Activated CD8-positive, alpha-beta T cell treated with anti-CD3 and anti-CD28 coated beads, Interleukin-2, amount 10 ng/mL, durations not matched to agents 7 days and 5 days (primary cell): ENCODE measurements around the gene EMP1. TPM values are rescaled to one million over a fixed set of nuclear protein-coding genes. Genes with fewer than 3 reads are reported as not detected.

Experiments used
- ATAC-seq: fragments of 150-1000 bp; cut with Tn5 transposase; one replicate; pipeline ENCODE4 v1.10.0; 2021; ENCODE audit warnings: moderate library complexity
- CTCF ChIA-PET: fragments of 350-600 bp; sonication (Branson Sonifier 250); formaldehyde crosslinking; loops from one replicate; lab custom pipeline; 2021; ENCODE audit warnings: antibody characterized with exemption; lab: Charles Lee
- POLR2A ChIA-PET: fragments of 350-600 bp; sonication (Branson Sonifier 250); formaldehyde crosslinking; loops from one replicate; lab custom pipeline; 2021; ENCODE audit warnings: antibody characterized with exemption; lab: Charles Lee
- DNase-seq: peaks from one replicate; pipeline ENCODE4 v3.0.0-alpha.2; 2020
- H3K27ac Mint-ChIP-seq: one replicate; pipeline ENCODE4 v1.8.0; 2021; ENCODE audit warnings: mild to moderate bottlenecking, mixed read lengths
- H3K27me3 Mint-ChIP-seq: one replicate; pipeline ENCODE4 v1.8.0; 2021; ENCODE audit warnings: low read depth, mixed read lengths
- H3K36me3 Mint-ChIP-seq: one replicate; pipeline ENCODE4 v1.8.0; 2021; ENCODE audit warnings: low read depth, mixed read lengths
- H3K4me1 Mint-ChIP-seq: one replicate; pipeline ENCODE4 v1.8.0; 2021; ENCODE audit warnings: low read depth, mixed read lengths
- H3K4me3 Mint-ChIP-seq: one replicate; pipeline ENCODE4 v1.8.0; 2021; ENCODE audit warnings: mild to moderate bottlenecking, mixed read lengths
- H3K9me3 Mint-ChIP-seq: one replicate; pipeline ENCODE4 v1.8.0; 2022; ENCODE audit warnings: mixed read lengths; ENCODE audit not compliant: insufficient read depth
- total RNA-seq, 2 experiments: library from RNA; stranded (reverse); gene quantifications; one replicate each; pipeline ENCODE4 v1.2.3, GENCODE V29; 2021

Gene EMP1
- total RNA-seq, 2 experiments from 2014 or later = 4.4 to 7.6 TPM

DNA sequence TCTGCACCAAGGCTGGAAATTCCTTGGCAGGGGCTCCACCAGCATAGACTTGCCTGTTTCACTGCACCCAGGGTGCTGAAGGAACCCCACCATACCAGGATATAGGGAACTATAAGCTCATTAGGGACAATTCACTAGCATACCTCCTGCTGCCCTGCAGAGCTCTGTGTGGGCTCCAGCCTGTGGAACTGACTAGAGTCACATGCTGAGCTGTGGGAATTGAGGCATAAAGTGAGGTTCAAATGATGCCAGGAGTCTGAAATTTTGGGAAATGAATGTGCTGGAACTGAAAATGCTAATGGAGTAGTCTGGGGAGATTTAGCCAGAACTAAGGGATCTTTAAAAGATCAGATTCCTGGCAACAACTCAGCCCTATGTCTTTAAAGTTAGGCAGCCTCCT, 7.3 kb upstream of the EMP1 start:
- H3K27me3 Mint-ChIP-seq = peaks cover 44% of the 10 kb centered on the region
- DNase-seq (no peak), ATAC-seq (no peak)
- H3K4me1 Mint-ChIP-seq = no peaks in the 10 kb centered on the region
- H3K27ac Mint-ChIP-seq = no peak overlapping the region
- H3K9me3 Mint-ChIP-seq = no peaks in the 10 kb centered on the region
- H3K4me3 Mint-ChIP-seq = no peak overlapping the region
- H3K36me3 Mint-ChIP-seq = no peaks in the 10 kb centered on the region
- POLR2A ChIA-PET = no interaction called here
- CTCF ChIA-PET = interaction anchor here (1.1 kb wide), 1 partner anchor 10 kb away, joined by 3 read pairs; no protein-coding TSS in a partner anchor

DNA sequence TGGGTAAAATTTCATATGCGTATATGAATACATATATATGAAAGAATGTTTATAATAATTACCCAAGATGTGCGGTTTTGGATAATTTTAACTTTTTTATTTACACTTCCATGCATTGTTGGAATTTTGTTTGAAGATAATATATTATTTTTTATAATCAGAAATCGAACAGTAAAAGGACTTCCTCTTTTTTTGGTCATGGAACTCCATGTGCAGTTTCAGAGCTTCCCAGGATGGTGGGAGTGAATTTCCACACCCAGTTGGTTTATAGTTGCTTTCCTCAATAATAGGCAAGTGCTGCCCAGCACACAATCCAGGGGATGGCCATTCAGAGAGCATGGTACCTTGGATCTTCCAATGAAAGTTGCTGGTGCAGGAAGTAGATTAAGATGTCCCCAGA, 6.3 kb upstream of the EMP1 start:
- Mint-ChIP-seq H3K27me3 (peaks cover 44% of the 10 kb centered on the region), H3K9me3 (no peaks in the 10 kb centered on the region), H3K36me3 (no peaks in the 10 kb centered on the region), H3K4me3 (no peak overlapping the region), H3K27ac (no peak overlapping the region), H3K4me1 (peaks cover 6% of the 10 kb centered on the region)
- ATAC-seq (no peak), DNase-seq (no peak)
- POLR2A ChIA-PET = no interaction called here
- CTCF ChIA-PET = interaction anchor here (0.8 to 2.1 kb wide), 2 partner anchors 12 to 22 kb away, joined by 3 to 12 read pairs; no protein-coding TSS in a partner anchor

DNA sequence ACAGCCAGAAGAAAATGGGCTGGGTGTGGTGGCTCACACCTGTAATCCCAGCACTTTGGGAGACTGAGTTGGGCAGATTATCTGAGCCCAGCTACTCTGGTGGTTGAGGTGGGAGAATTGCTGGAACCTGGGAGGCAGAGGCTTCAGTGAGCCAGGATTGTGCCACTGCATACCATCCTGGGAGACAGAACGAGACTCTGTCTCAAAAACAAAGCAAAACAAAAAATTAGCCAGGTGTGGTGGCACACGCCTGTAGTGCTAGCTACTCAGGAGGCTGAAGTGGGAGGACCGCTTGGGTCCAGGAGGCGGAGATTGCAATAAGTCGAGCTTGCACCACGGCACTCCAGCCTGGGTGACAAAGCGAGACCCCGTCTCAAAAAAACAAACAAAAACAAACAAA, 3.8 kb upstream of the EMP1 start:
- DNase-seq = no peak
- no peaks in the 10 kb centered on the region for H3K36me3 Mint-ChIP-seq
- no peak overlapping the region for H3K4me3 Mint-ChIP-seq
- no peak for ATAC-seq
- CTCF ChIA-PET = interaction anchor here (1.0 to 2.5 kb wide), 3 partner anchors 13 to 20 kb away, joined by 3 to 12 read pairs (median 4); no protein-coding TSS in a partner anchor
- no peak overlapping the region for H3K27ac Mint-ChIP-seq
- H3K27me3 Mint-ChIP-seq = peaks cover 45% of the 10 kb centered on the region
- peaks cover 29% of the 10 kb centered on the region for H3K4me1 Mint-ChIP-seq
- H3K9me3 Mint-ChIP-seq = no peaks in the 10 kb centered on the region
- POLR2A ChIA-PET = no interaction called here

DNA sequence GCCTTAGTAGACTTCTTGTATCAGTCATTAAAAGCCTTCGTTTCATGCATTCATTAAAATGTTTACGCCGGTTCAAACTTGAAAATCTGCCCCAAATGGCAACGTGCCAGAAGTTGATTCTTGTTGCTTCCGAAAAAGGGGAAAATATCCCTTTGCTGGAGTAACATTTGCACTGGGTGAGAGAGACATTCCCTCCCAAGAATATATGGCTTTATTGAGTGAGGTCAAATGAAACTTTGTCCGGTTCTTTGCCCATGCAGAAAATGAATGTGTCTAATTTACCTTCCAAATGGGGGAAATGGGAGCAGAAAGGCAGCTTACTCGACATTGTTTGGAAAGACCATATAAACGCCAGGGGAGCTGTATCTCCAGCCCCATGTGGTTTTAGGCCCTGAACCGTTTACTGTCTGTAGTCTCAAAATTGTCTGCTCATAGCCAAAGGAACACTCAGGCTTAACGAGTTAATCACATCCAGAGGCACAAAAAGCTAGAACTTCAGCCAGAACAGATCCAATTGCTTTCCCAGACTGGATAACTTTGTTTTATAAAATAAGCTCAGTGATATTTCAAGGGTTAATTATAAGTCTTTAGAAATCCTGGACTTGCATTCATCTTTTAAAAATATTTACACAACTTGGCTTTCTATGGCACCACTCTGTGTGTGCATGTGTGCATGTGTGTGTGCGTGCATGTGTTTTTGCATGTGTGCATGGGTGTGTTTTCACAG, 2.9 kb upstream of the EMP1 start:
- Mint-ChIP-seq H3K4me1 (peaks cover 32% of the 10 kb centered on the region), H3K27ac (no peak overlapping the region), H3K36me3 (no peaks in the 10 kb centered on the region)

DNA sequence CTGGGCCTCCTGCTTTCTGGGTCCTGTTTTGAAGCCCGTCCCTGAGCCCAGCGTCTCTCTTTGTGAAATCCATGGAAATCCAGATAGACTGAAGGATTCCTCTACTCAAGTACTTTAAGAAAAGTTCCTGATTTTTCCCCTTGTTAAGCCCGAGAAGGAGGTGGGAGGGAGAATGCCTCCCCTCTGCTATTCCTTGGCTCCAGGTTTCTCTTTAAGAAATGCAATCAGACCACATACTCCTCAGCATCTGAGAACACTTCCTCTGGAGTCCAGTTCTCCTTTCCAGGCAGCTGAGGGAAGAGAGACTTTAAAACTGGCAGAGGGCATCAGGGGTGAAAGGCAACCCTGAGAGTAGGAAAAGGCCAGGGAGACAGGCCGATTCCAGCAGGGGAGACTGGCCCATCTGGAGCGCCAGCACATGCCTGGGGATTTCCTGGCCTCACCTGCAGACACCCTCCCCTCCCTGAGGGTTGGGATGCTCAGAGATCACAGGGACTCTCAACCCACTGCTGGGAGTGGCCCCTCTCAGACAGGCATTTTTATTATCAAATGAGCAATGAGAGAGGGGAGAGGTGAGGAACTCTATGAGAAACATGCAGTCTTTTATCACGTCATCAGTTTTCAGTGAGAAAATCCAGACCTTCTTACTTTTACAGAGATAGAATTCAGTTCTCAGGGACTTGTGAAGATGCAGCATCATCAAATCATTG, 2.0 kb upstream of the EMP1 start:
- ChIA-PET POLR2A (no interaction called here), CTCF (interaction anchor here (1.6 to 2.5 kb wide), 2 partner anchors 15 to 18 kb away, joined by 4 to 12 read pairs; no protein-coding TSS in a partner anchor)
- ATAC-seq (no peak), DNase-seq (no peak)
- H3K36me3 Mint-ChIP-seq = no peaks in the 10 kb centered on the region
- peaks cover 37% of the 10 kb centered on the region for H3K27me3 Mint-ChIP-seq
- H3K9me3 Mint-ChIP-seq = no peaks in the 10 kb centered on the region
- H3K4me1 Mint-ChIP-seq = peaks cover 32% of the 10 kb centered on the region
- no peak overlapping the region for H3K27ac Mint-ChIP-seq
- H3K4me3 Mint-ChIP-seq = no peak overlapping the region

More for the DNA sequence above, 2.9 kb upstream of the EMP1 start:
- DNase-seq (no peak), ATAC-seq (no peak)
- ChIA-PET POLR2A (no interaction called here), CTCF (interaction anchor here (1.0 to 2.5 kb wide), 4 partner anchors 13 to 19 kb away, joined by 3 to 12 read pairs (median 4); no protein-coding TSS in a partner anchor)
- Mint-ChIP-seq H3K27me3 (peaks cover 43% of the 10 kb centered on the region), H3K4me3 (no peak overlapping the region), H3K9me3 (no peaks in the 10 kb centered on the region)

DNA sequence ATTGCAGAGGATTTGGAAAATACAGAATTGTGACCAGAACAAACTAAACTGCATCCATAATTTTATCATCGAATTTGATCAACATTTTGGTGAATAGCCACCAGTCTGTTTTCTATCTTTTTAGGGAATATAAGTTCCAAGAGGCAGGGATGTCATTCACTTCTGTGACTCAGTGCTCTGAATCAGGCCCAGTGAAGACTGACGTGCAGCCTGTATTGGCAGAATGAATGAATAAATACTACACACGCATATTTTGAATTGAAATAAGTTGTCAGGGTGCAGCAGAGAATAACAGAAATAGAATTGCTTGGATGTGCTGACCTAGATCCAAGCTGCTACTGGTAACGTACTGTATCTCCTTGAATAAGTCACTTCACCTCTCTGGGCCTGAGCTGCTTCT, 1.3 kb upstream of the EMP1 start:
- H3K4me1 Mint-ChIP-seq = peaks cover 35% of the 10 kb centered on the region
- H3K4me3 Mint-ChIP-seq = no peak overlapping the region
- DNase-seq (no peak), ATAC-seq (no peak)
- H3K9me3 Mint-ChIP-seq = no peaks in the 10 kb centered on the region
- ChIA-PET POLR2A (interaction anchor here (1.5 kb wide), 1 partner anchor 90 kb away, joined by 3 read pairs; no protein-coding TSS in a partner anchor), CTCF (interaction anchor here (1.1 to 3.8 kb wide), 3 partner anchors 16 to 95 kb away, joined by 4 to 33 read pairs (median 5); no protein-coding TSS in a partner anchor)
- H3K36me3 Mint-ChIP-seq = no peaks in the 10 kb centered on the region
- H3K27me3 Mint-ChIP-seq = peaks cover 38% of the 10 kb centered on the region
- no peak overlapping the region for H3K27ac Mint-ChIP-seq

DNA sequence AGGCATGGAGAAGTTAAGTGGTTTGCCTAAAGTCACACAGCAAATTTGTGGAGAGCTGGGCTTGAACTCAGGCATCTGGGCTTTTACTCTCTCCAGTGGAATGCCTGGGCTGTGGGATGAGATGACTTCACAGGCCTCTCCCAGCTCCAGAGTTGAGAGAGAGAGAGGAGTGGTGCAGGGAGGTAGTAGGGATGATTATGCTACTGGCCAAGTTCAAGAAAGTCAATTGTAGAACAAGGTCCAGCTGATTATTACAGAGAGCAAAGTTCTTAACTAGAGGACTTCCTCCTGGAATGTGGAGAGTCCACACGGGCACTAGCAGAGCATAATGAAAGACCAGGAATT, 769 bp upstream of the EMP1 start:
- peak overlapping the region; percentile 60 for H3K4me3 Mint-ChIP-seq
- ChIA-PET POLR2A (interaction anchor here (1.5 kb wide), 1 partner anchor 91 kb away, joined by 3 read pairs; no protein-coding TSS in a partner anchor), CTCF (interaction anchor here (0.8 to 3.8 kb wide), 6 partner anchors 16 to 150 kb away, joined by 3 to 33 read pairs (median 4); no protein-coding TSS in a partner anchor)
- H3K36me3 Mint-ChIP-seq = no peaks in the 10 kb centered on the region
- no peak for ATAC-seq
- H3K27ac Mint-ChIP-seq = no peak overlapping the region
- peaks cover 39% of the 10 kb centered on the region for H3K27me3 Mint-ChIP-seq
- no peak for DNase-seq
- no peaks in the 10 kb centered on the region for H3K9me3 Mint-ChIP-seq
- H3K4me1 Mint-ChIP-seq = peaks cover 40% of the 10 kb centered on the region

DNA sequence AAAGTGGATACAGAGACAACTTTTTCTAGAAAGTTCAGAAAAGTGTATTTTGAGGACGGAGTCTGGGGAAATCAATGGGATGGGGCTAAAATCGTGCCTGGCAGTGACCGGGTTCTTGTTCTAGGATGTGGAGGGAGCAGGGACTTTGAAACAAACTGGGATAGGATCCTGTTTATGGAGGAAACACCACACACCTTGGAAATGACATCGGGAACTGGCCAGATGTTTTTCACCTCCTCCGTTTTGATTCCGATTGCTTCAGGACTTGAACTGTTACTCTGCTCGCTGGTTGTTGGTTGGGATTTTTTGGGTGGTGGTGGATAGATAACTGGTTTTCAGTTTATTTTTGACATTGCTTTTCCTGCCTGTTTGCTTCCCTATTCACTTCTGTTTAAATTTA, 506 bp downstream of the EMP1 start:
- no peaks in the 10 kb centered on the region for H3K9me3 Mint-ChIP-seq
- DNase-seq (no peak), ATAC-seq (no peak)
- peaks cover 37% of the 10 kb centered on the region for H3K27me3 Mint-ChIP-seq
- peak overlapping the region; percentile 80 for H3K27ac Mint-ChIP-seq
- H3K36me3 Mint-ChIP-seq = no peaks in the 10 kb centered on the region
- ChIA-PET POLR2A (interaction anchor here (0.6 kb wide), 1 partner anchor 15 kb away, joined by 4 read pairs; no protein-coding TSS in a partner anchor), CTCF (interaction anchor here (1.0 to 3.8 kb wide), 4 partner anchors 10 to 280 kb away, joined by 3 to 33 read pairs (median 4); no protein-coding TSS in a partner anchor)
- peak overlapping the region; percentile 60 for H3K4me3 Mint-ChIP-seq
- H3K4me1 Mint-ChIP-seq = peaks cover 41% of the 10 kb centered on the region

DNA sequence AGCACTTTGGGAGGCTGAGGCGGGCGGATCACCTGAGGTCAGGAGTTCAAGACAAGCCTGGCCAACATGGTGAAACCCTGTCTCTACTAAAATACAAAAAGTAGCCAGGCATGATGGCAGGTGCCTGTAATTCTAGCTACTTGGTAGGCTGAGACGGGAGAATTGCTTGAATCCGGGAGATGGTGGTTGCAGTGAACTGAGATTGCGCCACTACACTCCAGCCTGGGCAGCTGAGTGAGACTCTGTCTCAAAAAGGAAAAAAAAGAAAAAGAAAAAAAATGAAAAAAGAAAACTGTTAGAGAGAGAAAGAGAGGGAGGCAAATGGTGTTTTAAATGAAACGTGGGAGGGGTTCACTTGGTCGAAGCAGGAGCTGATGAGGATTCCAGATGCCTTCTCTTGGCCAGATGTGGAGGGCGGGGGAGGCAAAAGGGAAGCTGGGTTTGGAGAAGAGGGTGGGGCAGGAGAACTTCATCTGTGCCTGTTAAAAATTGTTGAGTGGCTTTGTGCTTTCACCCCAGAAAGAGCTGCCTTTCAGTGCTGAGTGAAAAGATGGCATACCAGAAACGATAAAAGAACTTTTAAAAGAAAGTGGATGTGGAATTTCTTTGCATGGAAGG, 1.1 kb downstream of the EMP1 start:
- DNase-seq = no peak
- ATAC-seq = no peak
- Mint-ChIP-seq H3K27me3 (peaks cover 40% of the 10 kb centered on the region), H3K27ac (no peak overlapping the region), H3K9me3 (no peaks in the 10 kb centered on the region), H3K36me3 (no peaks in the 10 kb centered on the region), H3K4me1 (peaks cover 41% of the 10 kb centered on the region), H3K4me3 (no peak overlapping the region)
- POLR2A ChIA-PET = no interaction called here
- CTCF ChIA-PET = interaction anchor here (1.4 to 3.8 kb wide), 2 partner anchors 9 to 14 kb away, joined by 4 to 33 read pairs; no protein-coding TSS in a partner anchor

DNA sequence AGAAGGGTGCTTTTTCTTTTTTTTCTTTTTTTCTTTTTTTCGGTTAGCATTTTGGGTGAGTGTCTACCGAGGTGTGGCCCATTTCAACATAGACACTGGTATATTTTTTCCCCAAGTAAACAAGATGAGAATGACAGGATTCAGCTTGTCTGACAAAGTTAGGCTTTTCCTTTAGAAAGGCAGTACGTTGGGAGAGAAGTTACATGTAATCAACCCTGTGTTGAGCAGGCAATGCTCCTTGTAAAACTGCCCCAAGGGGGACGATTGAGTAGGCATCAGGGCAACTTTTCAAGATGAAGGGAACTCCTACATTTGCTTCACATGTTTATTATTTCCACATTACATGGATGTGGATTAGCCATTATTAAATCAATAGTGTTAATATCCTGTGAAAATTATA, 1.7 kb downstream of the EMP1 start:
- ChIA-PET POLR2A (no interaction called here), CTCF (interaction anchor here (1.4 to 3.8 kb wide), 2 partner anchors 8 to 14 kb away, joined by 4 to 33 read pairs; no protein-coding TSS in a partner anchor)
- Mint-ChIP-seq H3K9me3 (no peaks in the 10 kb centered on the region), H3K36me3 (no peaks in the 10 kb centered on the region), H3K4me3 (no peak overlapping the region), H3K27me3 (peaks cover 37% of the 10 kb centered on the region), H3K4me1 (peaks cover 41% of the 10 kb centered on the region), H3K27ac (no peak overlapping the region)
- ATAC-seq (no peak), DNase-seq (no peak)

DNA sequence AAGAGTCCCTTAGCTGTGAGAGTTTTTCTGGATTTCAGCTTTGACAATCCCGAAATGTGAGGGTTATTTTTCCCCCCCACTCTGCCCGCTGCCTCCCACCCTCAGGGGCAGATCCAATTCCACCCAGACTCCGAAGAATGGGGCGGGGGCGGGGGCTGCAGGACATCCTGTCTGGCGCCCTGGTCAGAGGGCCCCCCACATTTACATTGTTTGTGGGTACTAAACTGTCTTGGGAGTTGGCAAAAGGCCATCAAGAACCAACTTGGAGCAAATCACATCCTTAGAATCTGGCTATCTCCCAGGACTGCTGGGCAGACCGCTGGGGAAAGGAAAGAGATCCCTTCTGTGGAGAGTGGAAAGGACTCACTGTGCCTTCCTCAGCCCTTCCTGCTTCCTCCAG, 2.4 kb downstream of the EMP1 start:
- Mint-ChIP-seq H3K27me3 (peaks cover 33% of the 10 kb centered on the region), H3K27ac (no peak overlapping the region), H3K4me1 (peaks cover 41% of the 10 kb centered on the region), H3K4me3 (no peak overlapping the region), H3K36me3 (no peaks in the 10 kb centered on the region), H3K9me3 (no peaks in the 10 kb centered on the region)
- CTCF ChIA-PET = interaction anchor here (3.8 kb wide), 1 partner anchor 13 kb away, joined by 33 read pairs; no protein-coding TSS in a partner anchor
- no peak for ATAC-seq
- POLR2A ChIA-PET = no interaction called here
- no peak for DNase-seq
